ENCODE measurements around the gene NFATC2. TPM values are rescaled to one million over a fixed set of nuclear protein-coding genes. Genes with fewer than 3 reads are reported as not detected.

NFATC2 gene
- polyA plus RNA-seq, 1 donor from 2014 or later: not detected

DNA sequence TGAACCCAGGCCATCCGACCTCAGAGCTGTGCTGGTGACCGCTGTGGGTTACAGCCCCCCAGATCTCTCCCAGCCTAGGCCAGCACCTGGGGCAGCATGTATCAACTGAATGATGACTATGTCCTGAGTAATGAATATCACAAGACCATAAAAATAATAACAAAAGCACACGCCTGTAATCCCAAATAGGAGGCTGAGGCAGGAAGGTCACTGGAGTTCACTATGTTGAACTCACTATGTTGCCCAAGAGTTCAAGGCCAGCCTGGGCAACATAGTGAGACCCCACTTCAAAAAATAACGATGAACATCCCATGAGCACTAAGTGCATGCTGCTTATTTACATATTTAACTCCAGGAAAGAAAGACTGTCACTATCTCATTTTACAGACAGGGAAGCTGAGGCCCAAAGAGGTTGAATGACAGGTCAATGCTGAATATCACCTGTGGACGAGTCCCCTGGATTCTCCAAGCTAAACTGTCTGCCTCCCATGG lies 92.3 kb downstream of the NFATC2 start:
- TF ChIP-seq TAF1 (IDR thresholded peaks at IDR 0.05; ENCODE audit: low read depth) (no peak), POLR2AphosphoS5 (IDR thresholded peaks at IDR 0.05) (no peak), MXI1 (conservative IDR thresholded peaks at IDR 0.05; ENCODE audit: poor library complexity, severe bottlenecking) (no peak)
- Histone ChIP-seq H3K9me3 (ENCODE audit: low read length) (peaks cover 4% of the 10 kb centered on the region), H3K9ac (ENCODE audit: low read length) (no peak overlapping the region), H3K36me3 (ENCODE audit: insufficient read depth, low read length) (no peaks in the 10 kb centered on the region), H3K27ac (ENCODE audit: low read length) (no peak overlapping the region), H3F3A (ENCODE audit: insufficient read depth, low read length, poor library complexity, severe bottlenecking) (no peaks in the 10 kb centered on the region), H3K4me3 (ENCODE audit: low read length) (no peak overlapping the region), H4K20me1 (ENCODE audit: insufficient read depth) (no peaks in the 10 kb centered on the region), H3K4me2 (ENCODE audit: low read length) (no peak overlapping the region), H3K9me2 (ENCODE audit: insufficient read depth, low read length) (no peaks in the 10 kb centered on the region), H3K27me3 (ENCODE audit: insufficient read depth, low read depth, low read length) (no peaks in the 10 kb centered on the region), H3K79me2 (replicated peaks; ENCODE audit: insufficient read depth, low read length) (no peaks in the 10 kb centered on the region), H2AFZ (ENCODE audit: low read depth, low read length) (no peak overlapping the region)

- H3K4me2 ChIP-seq (ENCODE audit: low read length): no peak overlapping the region
- no peaks in the 10 kb centered on the region for H3F3A ChIP-seq (ENCODE audit: insufficient read depth, low read length, poor library complexity, severe bottlenecking)
- TF ChIP-seq EZH2 (IDR thresholded peaks at IDR 0.05; ENCODE audit: borderline replicate concordance, insufficient read depth, low read length, poor library complexity, severe bottlenecking): no peak
- no peak for TF ChIP-seq SMC3 (conservative IDR thresholded peaks at IDR 0.05; ENCODE audit: poor library complexity)
- no peak for TF ChIP-seq POLR2AphosphoS5 (IDR thresholded peaks at IDR 0.05)
- no peak for TF ChIP-seq RAD21 (conservative IDR thresholded peaks at IDR 0.05)
- TF ChIP-seq, protein P1, sequence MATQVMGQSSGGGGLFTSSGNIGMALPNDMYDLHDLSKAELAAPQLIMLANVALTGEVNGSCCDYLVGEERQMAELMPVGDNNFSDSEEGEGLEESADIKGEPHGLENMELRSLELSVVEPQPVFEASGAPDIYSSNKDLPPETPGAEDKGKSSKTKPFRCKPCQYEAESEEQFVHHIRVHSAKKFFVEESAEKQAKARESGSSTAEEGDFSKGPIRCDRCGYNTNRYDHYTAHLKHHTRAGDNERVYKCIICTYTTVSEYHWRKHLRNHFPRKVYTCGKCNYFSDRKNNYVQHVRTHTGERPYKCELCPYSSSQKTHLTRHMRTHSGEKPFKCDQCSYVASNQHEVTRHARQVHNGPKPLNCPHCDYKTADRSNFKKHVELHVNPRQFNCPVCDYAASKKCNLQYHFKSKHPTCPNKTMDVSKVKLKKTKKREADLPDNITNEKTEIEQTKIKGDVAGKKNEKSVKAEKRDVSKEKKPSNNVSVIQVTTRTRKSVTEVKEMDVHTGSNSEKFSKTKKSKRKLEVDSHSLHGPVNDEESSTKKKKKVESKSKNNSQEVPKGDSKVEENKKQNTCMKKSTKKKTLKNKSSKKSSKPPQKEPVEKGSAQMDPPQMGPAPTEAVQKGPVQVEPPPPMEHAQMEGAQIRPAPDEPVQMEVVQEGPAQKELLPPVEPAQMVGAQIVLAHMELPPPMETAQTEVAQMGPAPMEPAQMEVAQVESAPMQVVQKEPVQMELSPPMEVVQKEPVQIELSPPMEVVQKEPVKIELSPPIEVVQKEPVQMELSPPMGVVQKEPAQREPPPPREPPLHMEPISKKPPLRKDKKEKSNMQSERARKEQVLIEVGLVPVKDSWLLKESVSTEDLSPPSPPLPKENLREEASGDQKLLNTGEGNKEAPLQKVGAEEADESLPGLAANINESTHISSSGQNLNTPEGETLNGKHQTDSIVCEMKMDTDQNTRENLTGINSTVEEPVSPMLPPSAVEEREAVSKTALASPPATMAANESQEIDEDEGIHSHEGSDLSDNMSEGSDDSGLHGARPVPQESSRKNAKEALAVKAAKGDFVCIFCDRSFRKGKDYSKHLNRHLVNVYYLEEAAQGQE (IDR thresholded peaks at IDR 0.05; ENCODE audit: borderline replicate concordance): no peak
- TF ChIP-seq EP300 (conservative IDR thresholded peaks at IDR 0.05; ENCODE audit: poor library complexity, severe bottlenecking): no peak
- TF ChIP-seq TAF1 (IDR thresholded peaks at IDR 0.05; ENCODE audit: low read depth): no peak
- no peak for TF ChIP-seq MXI1 (conservative IDR thresholded peaks at IDR 0.05; ENCODE audit: poor library complexity, severe bottlenecking)
- TF ChIP-seq CTCF (IDR thresholded peaks at IDR 0.05; ENCODE audit: poor library complexity, severe bottlenecking): no peak
- no peaks in the 10 kb centered on the region for H3K79me2 ChIP-seq (replicated peaks; ENCODE audit: insufficient read depth, low read length)
- H3K9me3 ChIP-seq (ENCODE audit: low read length): peaks cover 4% of the 10 kb centered on the region
- H3K36me3 ChIP-seq (ENCODE audit: insufficient read depth, low read length): no peaks in the 10 kb centered on the region
- H2AFZ ChIP-seq (ENCODE audit: low read depth, low read length): no peak overlapping the region
- H4K20me1 ChIP-seq (ENCODE audit: insufficient read depth): no peaks in the 10 kb centered on the region
- no peak overlapping the region for H3K9ac ChIP-seq (ENCODE audit: low read length)
- H3K27ac ChIP-seq (ENCODE audit: low read length): no peak overlapping the region
- no peak overlapping the region for H3K4me3 ChIP-seq (ENCODE audit: low read length)
- H3K27me3 ChIP-seq (ENCODE audit: insufficient read depth, low read depth, low read length): no peaks in the 10 kb centered on the region
- no peaks in the 10 kb centered on the region for H3K9me2 ChIP-seq (ENCODE audit: insufficient read depth, low read length)
Measured at GRCh38 chr20:51449498-51450220, 92.9 kb downstream of the NFATC2 start.
